HG03432 (cell line): ENCODE results near the gene LANCL2.
"Not testable (repeated sequence)": the region's sequence is repeated elsewhere in the genome, so short reads cannot be mapped to it uniquely, and the experiment has no call there.

Source experiments
- ATAC-seq: cut with Tn5 transposase; IDR thresholded peaks from one replicate; pipeline ENCODE4 v1.9.1; 2021; ENCODE audit warnings: mild to moderate bottlenecking, moderate library complexity; ENCODE audit not compliant: unreplicated experiment

Gene LANCL2

GRCh38 chr7:55467047-55467593 lies 102.0 kb downstream of the LANCL2 start:
- ATAC-seq: no peak

DNA sequence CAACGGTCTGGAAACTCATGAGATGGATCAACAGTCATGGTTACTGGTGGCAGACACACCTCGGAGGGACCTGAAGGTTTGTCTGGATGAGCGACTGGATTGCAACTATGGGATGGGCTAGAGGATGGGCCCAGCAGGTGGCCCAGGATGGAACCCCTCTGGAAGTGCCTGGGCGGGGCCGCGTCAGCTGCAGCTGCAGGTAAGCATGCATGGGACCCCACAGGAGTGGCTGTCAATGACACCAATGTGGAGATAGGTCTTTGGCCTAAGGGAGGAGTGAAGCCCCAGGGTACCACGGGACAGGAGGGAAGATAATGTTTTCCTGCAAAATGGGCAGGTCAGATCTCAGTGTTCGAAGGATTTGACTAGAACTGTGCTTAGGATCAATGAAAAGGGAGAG lies 103.4 kb downstream of the LANCL2 start:
- no peak for ATAC-seq

DNA sequence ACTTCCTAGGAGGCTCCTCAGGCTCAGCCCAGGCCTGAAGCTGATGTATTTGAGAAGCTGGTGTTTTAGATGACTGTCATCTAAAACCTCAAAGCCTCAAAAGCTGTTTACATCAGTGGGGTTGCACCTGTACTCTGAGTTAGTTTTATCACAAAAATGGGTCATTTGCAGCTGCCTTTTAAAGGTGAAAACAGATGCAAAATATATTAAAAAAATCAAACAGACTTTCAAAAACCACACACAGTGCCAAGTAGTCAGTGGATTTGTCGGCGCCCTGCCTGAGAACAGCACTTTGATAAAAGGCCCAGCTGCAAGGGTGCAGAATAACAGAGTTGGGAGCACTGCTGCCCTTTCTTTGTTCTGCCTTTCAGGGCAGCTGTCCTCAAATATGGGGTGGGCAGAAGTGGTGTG lies 104.1 kb downstream of the LANCL2 start:
- ATAC-seq: no peak

DNA sequence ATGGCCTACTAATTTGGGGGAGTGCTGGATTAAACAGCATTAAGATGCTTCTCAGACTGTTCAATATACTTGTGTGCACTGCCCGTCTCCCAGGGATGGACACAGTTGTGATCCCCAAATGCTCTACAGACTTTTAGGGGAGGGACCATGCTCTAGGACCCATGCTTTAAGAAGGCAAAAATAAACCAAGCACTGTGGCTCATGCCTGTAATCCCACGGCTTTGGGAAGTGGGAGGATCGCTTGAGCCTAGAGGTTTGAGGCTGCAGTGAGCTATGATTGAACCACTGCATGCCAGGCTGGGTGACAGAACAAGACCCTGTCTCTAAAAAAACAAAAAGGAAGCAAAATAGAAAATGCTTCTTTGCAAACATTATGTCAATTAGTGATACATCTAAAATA lies 104.6 kb downstream of the LANCL2 start:
- no peak for ATAC-seq

DNA sequence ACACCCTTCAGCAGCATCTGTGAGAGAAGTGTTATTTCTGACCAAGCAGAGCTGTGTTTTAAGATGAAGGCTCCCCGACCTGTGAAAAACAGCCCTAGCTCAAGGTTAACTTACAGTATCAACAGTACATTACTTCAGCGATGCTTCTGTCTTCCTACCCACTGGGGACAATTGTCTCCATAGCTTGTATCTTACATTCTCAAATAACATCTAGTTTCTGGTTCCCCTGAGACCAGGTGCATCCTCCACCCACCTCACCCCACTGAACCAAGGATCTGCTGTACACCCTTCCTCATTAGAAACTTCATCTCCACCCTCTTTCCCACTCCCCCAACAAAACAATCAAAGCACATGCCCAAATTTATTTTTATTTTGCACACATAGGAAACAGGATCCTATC lies 105.1 kb downstream of the LANCL2 start:
- no peak for ATAC-seq

DNA sequence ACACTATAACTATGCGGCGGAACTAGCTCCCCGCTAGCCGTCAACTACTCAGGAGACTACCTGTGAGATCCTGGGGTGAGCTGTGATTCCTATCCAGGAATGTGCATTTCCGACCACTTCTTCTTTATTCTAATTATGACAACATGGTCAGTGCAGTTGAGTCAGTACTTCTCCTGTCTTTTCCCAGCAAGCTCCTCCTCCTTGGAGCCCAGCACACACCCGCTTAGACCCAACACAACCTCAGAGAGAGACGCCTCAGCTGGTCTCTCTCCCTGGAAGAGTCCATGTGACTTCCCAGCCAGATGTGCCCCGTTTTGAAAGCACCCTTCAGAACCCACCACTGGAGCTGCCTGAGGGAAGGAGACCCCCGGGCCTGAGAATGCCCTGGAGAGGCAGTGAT lies 106.5 kb downstream of the LANCL2 start:
- not testable (repeated sequence) for ATAC-seq

DNA sequence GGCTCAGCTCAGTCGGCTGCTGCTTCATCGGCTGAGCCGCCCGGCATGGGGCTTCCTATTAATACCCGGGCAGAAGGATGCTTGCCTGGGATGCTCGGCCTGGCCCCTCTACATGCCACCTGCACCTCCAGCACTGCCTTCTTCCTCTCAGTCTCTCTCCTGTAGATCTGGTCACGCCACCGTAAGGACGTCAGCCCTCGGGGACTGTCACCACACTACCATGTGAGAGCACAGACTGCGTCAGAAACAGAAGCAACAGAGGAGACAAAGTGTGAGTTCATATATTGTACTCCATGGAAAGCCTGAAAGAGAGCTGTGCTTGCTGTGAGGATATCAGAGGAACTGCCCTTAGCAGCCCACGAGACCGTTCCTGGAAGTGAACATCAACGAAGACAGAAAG lies 107.3 kb downstream of the LANCL2 start:
- ATAC-seq: not testable (repeated sequence)

DNA sequence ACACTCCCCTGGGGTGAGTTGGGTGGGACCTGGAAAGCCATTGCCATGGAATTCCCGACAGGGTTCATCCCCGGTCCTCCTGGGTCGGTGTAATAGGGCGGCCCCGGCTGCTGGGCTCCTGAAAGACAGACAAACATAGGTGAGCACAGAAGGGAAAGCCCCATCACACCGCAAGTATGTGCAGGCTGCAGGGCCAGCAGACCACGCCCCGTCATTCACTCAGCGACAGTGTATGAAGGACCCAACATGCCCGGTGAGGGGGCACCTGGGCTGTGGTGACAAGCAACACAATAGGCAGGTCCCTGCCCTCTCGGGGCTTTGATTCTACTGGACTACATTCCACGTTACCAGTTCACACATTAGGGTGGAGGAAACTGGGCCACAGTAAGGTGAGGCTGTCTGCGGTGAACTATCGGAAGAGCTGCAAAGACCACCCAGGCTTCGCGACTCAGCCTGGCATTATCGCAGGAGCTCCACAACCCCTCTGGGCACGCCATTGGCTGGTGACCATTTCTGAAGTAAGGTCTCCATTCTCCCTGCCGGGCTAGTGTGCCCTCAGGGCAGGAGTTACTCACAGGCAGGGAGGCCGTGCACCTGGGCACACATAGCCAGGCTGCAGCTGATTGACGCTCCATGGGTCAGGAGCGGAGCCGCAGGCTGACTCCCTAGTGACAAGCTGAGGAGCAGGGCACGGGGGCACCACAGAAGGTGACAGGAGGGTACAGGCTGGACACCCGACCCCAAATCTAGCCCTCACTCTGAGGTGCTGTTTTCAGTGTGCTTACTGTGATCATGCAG lies 108.0 kb downstream of the LANCL2 start:
- no peak for ATAC-seq

DNA sequence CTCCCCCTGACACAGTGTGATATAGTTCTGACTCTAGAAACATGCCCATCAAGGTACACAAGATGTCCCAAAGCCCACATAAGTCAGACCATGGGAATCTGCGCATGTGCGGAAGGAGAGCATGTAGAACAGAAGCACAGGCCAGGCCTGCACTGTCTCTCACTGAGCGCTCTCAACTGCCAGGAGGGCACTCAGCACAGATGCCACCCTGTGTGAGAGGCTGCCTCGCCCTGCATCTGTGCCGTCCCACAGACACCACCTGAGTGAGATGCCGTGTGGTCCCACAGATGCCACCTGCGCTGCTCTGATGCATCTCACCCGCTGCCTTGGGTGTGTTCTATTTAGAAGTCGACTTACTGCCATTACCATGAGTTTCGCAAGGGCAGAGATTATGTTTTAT lies 108.8 kb downstream of the LANCL2 start:
- no peak for ATAC-seq

GRCh38 chr7:55474944-55475854 lies 110.1 kb downstream of the LANCL2 start:
- ATAC-seq: no peak

DNA sequence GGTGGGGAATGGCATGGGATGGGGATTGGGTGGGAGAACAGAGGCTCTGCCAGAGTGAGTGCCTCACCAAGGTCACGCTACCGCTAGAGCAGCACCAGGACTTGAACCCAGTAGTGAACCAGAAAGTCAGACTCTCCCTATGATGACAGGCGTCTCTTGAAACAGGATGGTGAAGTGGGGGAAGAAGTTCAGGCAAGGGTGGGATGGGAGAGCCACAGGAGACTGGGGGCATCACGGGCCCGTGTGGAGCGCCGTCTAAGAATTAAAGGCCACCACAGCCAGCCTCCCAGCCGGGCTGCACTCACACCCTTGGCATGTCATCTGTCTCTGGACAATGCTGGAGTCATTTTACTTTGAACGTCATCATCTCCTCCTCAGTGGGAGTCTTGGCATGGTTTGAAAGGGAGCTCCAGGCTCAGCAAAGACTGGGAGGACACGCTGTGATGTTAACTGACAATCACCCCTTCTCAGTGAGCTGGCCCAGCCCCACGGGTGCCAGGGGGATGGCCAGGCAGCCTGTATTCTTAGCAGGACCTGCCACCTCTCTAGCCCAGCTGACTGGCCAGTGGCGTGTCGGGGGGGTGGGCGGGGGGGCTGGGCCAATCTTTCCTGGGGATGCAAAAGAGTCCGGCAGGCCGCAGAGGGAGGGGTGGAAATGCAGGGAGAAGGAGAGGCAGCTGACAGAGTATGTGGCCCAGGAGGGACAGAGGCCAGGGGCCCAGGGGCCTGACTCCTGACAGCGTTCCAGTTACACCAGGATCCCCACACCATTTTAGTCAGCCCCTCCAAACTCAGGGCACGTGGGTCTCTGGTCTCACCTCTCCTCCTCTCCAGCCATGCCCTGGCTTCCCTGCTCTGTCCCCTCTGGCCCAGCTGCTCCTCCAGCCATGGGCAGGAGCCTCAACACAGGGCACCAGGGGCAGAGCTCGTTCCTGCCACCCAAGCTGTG lies 111.0 kb downstream of the LANCL2 start:
- ATAC-seq: no peak

DNA sequence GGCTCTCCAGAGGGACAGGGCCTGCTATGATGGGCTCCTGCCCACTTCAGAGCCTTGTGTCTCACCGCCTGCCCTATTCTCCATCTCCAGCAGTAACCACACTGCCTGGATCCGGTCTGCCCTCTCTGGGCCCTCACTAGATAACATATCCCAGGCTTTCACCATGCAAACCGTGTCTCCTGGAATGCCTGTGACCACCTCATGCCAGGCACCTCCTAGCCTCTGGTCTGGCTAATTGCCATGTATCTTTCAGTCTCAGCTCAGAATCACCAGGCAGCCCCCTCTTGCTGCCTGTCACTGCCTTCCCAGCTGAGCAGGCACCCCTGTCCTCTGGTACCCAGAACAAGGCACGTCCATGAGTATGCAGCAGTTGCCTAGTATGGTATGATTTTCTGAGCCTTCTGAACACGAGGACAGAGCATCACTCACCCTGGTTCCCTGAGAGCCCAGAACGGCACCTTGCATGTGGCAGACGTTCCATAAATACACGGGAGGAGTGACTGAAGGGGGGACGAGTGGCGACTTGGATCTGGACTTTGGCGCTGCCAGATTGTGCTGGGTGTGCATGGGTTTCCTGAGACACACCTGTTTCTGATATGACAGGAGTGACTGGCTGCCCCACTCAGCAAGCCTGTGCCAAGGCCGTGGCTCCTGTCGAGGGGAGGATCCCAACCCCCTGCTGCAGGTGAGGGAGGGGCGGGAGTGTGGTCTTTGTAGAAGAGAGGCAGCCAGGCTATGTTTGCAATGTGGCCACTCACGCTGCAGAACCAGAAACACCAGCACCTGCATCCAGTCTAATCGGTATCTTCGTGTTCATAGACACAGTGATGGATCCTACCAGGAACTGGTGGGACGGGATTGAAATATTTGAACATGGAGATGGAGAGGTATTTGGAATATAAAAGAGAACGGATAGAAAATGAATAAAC lies 112.0 kb downstream of the LANCL2 start:
- ATAC-seq: no peak

DNA sequence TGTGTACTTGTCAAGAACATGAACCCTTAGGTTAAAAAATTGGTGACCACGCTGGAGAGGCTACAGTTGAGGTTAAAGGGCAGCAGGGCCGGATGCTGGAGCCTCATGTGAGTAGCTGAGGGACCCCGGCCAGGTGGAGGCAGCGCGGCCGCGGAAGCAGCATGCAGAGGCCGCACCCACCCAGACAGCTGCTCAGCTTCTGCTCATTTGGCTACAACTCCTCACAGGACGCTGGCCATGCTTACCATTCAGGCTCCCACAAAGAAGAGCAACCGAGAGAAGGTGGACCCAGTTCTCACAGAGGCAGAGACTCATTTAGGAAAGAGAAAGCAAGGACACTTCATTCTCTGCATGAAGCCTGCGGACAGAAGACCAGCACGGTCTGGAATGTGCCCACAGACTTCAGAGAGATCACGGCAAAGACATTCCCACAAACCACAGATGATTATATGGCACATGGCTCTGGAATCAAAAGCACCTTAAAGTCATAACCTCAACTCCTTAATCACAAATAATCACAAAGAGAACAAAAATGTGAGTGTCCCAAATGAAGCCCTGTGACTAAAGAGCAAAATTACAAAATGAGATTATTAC lies 112.7 kb downstream of the LANCL2 start:
- ATAC-seq: no peak

DNA sequence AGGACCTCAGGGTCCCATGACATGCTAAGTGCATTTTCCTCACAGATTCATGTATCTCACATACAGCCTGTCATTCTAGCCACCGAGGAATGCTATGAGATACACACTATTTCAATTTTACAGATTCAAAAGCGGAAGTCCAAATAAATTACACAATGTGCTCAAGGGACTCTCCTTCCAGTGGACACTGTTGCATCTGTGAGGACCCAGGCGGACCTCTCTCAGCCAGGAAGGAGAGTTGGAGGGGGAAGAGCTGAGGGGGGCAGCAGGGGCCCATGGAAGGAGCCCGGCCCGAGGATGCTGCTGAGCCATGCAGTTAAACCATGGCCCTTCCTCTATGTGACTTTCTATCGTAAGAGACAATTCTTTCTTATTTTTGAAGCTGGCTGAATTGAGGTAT lies 113.6 kb downstream of the LANCL2 start:
- ATAC-seq: no peak

GRCh38 chr7:55481155-55481554 lies 116.0 kb downstream of the LANCL2 start:
- ATAC-seq: no peak

- no peak for ATAC-seq
These were observed 117.9 kb downstream of the LANCL2 start for GRCh38 chr7:55483046-55483445.
